ENCODE measurements around the gene ABCC2.

The ABCC2 gene

GRCh38 chr10:99869581-99870122 lies 87.2 kb downstream of the ABCC2 start:
- TF ChIP-seq, protein P1, sequence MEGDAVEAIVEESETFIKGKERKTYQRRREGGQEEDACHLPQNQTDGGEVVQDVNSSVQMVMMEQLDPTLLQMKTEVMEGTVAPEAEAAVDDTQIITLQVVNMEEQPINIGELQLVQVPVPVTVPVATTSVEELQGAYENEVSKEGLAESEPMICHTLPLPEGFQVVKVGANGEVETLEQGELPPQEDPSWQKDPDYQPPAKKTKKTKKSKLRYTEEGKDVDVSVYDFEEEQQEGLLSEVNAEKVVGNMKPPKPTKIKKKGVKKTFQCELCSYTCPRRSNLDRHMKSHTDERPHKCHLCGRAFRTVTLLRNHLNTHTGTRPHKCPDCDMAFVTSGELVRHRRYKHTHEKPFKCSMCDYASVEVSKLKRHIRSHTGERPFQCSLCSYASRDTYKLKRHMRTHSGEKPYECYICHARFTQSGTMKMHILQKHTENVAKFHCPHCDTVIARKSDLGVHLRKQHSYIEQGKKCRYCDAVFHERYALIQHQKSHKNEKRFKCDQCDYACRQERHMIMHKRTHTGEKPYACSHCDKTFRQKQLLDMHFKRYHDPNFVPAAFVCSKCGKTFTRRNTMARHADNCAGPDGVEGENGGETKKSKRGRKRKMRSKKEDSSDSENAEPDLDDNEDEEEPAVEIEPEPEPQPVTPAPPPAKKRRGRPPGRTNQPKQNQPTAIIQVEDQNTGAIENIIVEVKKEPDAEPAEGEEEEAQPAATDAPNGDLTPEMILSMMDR (IDR thresholded peaks at IDR 0.05; ENCODE audit: extremely low read depth, insufficient read depth, missing control alignments): no peak
- in situ Hi-C loops (cut with MboI; ENCODE audit: low pct_unique_long_range_greater_than_20kb, low sequenced_read_pairs, unreplicated experiment): no loop called here
- DNase-seq (ENCODE audit: low spot score): no peak

GRCh38 chr10:99870123-99870730 lies 87.8 kb downstream of the ABCC2 start:
- TF ChIP-seq, protein P1 (IDR thresholded peaks at IDR 0.05; ENCODE audit: extremely low read depth, insufficient read depth, missing control alignments): no peak
- no peak for DNase-seq (ENCODE audit: low spot score)

GRCh38 chr10:99872367-99873162 lies 90.1 kb downstream of the ABCC2 start:
- TF ChIP-seq, protein P1 (IDR thresholded peaks at IDR 0.05; ENCODE audit: extremely low read depth, insufficient read depth, missing control alignments): no peak
- in situ Hi-C loops (cut with MboI; ENCODE audit: low pct_unique_long_range_greater_than_20kb, low sequenced_read_pairs, unreplicated experiment): no loop called here
- DNase-seq (ENCODE audit: low spot score): no peak

More at GRCh38 chr10:99870123-99870730, 87.8 kb downstream of the ABCC2 start:
- in situ Hi-C loops (cut with MboI; ENCODE audit: low pct_unique_long_range_greater_than_20kb, low sequenced_read_pairs, unreplicated experiment): no loop called here

DNA sequence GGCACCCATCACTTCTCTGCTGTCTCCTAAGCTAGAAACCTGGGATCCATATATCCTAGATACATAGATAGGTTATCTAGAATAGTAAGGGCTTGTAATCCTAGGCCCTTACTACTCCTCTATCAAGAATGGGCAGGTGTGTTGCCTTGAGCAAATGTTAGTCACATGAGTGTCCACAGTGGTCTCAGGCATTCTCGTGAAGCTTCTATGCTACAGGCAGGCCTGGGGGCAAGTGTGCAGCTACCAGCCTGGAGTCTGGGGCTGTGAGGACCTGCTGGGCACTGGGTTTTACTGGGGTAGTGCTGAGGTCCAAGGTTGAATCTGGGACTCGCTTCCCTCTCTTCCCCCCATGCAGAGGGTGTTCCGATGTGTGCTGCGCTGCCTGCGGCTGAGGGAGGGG lies 91.4 kb downstream of the ABCC2 start:
- no peak for DNase-seq (ENCODE audit: low spot score)
- TF ChIP-seq, protein P1 (IDR thresholded peaks at IDR 0.05; ENCODE audit: extremely low read depth, insufficient read depth, missing control alignments): no peak
- in situ Hi-C loops (cut with MboI; ENCODE audit: low pct_unique_long_range_greater_than_20kb, low sequenced_read_pairs, unreplicated experiment): no loop called here

DNA sequence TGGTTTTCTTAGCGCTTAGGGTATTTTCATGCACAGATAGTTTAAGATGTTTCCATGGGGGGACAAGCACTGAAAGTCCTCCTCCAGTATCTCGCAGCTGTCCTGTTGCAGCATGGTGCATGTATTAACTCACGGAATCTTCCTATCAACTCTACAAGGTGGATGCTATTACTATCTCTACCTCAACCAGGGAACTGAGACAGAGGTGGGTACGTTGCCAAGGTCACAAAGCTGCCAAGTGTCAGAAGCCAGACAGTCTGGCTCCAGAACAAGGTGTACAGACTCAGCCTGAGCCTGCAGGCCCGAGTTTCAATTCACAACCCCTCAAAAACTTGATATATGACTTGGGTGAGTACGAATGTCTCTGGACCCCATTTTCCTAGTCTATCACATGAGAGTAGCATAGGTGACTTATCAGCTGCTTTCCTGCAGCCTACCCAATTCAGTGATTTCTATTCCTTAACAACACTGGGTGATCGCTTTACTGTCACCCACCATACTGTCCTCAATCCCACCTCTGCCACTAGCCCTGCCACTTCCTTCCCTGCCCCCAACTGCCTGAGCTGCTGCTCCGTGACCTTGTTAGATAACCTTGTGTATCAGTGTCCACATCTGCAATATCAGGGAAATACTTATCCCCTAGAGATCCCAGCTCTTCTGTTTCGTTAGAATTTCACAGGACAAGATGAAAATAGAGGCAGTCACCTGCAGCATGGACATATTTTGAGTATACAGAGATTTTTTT lies 92.1 kb downstream of the ABCC2 start:
- no peak for DNase-seq (ENCODE audit: low spot score)
- in situ Hi-C loops (cut with MboI; ENCODE audit: low pct_unique_long_range_greater_than_20kb, low sequenced_read_pairs, unreplicated experiment): no loop called here
- TF ChIP-seq, protein P1 (IDR thresholded peaks at IDR 0.05; ENCODE audit: extremely low read depth, insufficient read depth, missing control alignments): no peak

- DNase-seq (ENCODE audit: low spot score): no peak
- in situ Hi-C loops (cut with MboI; ENCODE audit: low pct_unique_long_range_greater_than_20kb, low sequenced_read_pairs, unreplicated experiment): no loop called here
- TF ChIP-seq, protein P1 (IDR thresholded peaks at IDR 0.05; ENCODE audit: extremely low read depth, insufficient read depth, missing control alignments): no peak
Measured at GRCh38 chr10:99875473-99875872, 93.0 kb downstream of the ABCC2 start.

Data from GM13977 (cell line).